Hepatocyte (in vitro differentiated cells): ENCODE measurements around the gene HS2ST1. TPM values are rescaled to one million over a fixed set of nuclear protein-coding genes. Genes with fewer than 3 reads are reported as not detected.

Source experiments
- DNase-seq: peaks from one replicate; pipeline ENCODE4 v3.0.0-alpha.2; 2016; ENCODE audit warnings: low spot score
- H2AFZ ChIP-seq: fragments of 200-600 bp; sonication (generic); 2 replicates; pipeline ENCODE4 v1.6.0; 2016; ENCODE audit warnings: antibody characterized with exemption, mild to moderate bottlenecking
- H3K27ac ChIP-seq: fragments of 200-600 bp; sonication (generic); 2 replicates; pipeline ENCODE4 v1.5.1; 2016; ENCODE audit warnings: mild to moderate bottlenecking
- H3K27me3 ChIP-seq: fragments of 200-600 bp; sonication (generic); 2 replicates; pipeline ENCODE4 v1.6.1; 2016
- H3K36me3 ChIP-seq: fragments of 200-600 bp; sonication (generic); replicated peaks from 2 replicates; pipeline ENCODE4 v1.5.1; 2016; ENCODE audit warnings: low read depth; ENCODE audit not compliant: insufficient read depth
- H3K4me1 ChIP-seq: fragments of 200-600 bp; sonication (generic); 2 replicates; pipeline ENCODE4 v1.5.1; 2016; ENCODE audit warnings: mild to moderate bottlenecking, moderate library complexity; ENCODE audit not compliant: insufficient read depth
- H3K4me2 ChIP-seq: fragments of 200-600 bp; sonication (generic); 2 replicates; pipeline ENCODE4 v1.6.0; 2016
- H3K4me3 ChIP-seq: fragments of 200-600 bp; sonication (generic); 2 replicates; pipeline ENCODE4 v1.5.1; 2016; ENCODE audit warnings: mild to moderate bottlenecking
- H3K79me2 ChIP-seq: fragments of 200-600 bp; sonication (generic); 2 replicates; pipeline ENCODE4 v1.6.0; 2017; ENCODE audit warnings: mild to moderate bottlenecking
- H3K9me2 ChIP-seq: fragments of 200-600 bp; sonication (generic); replicated peaks from 2 replicates; pipeline ENCODE4 v1.6.0; 2017; ENCODE audit warnings: mild to moderate bottlenecking; ENCODE audit not compliant: insufficient read depth
- H3K9me3 ChIP-seq: fragments of 200-600 bp; sonication (generic); 2 replicates; pipeline ENCODE4 v1.5.1; 2016; ENCODE audit warnings: low read depth, mild to moderate bottlenecking
- H4K20me1 ChIP-seq: fragments of 200-600 bp; sonication (generic); 2 replicates; pipeline ENCODE4 v1.6.0; 2016; ENCODE audit warnings: mild to moderate bottlenecking; ENCODE audit not compliant: insufficient read depth, poor library complexity, severe bottlenecking
- EZH2 ChIP-seq: fragments of 200-600 bp; sonication (generic); IDR thresholded peaks from 2 replicates; pipeline ENCODE4 v1.6.1; 2016; ENCODE audit warnings: antibody characterized with exemption, mild to moderate bottlenecking, borderline replicate concordance
- EZH2phosphoT487 ChIP-seq: fragments of 200-600 bp; sonication (generic); IDR thresholded peaks from one replicate; pipeline ENCODE4 v1.6.1; 2018; ENCODE audit warnings: antibody characterized with exemption, mild to moderate bottlenecking, low read depth, moderate library complexity; ENCODE audit not compliant: unreplicated experiment, severe bottlenecking
- WGBS: methylation state at CpG from one replicate; pipeline ENCODE4 v1.1.6; 2016; ENCODE audit warnings: low lambda C conversion rate; ENCODE audit errors: missing lambda C conversion rate; 5-methylcytosine and 5-hydroxymethylcytosine counted together
- polyA plus RNA-seq: library from polyadenylated mRNA; unstranded; fragments of >200 nt; fragmentation: Nextera tagmentation; extraction: Ambion mirVana; gene quantifications from 2 replicates; pipeline ENCODE4 v1.2.1, GENCODE V29; 2016
- total RNA-seq: library from RNA; depleted of rRNA; stranded (reverse); fragments of >200 nt; gene quantifications from 2 replicates; pipeline ENCODE4 v1.2.3, GENCODE V29; 2014
- TF ChIP-seq, protein P1 (sequence below): fragments of 200-600 bp; sonication (generic); IDR thresholded peaks from 2 replicates; pipeline ENCODE4 v1.5.1; 2016; ENCODE audit warnings: antibody characterized with exemption, mild to moderate bottlenecking; ENCODE audit not compliant: poor library complexity

The HS2ST1 gene
- total and polyA plus RNA-seq, 2 experiments from 2014 or later, result 19.1 to 42.3 TPM

DNA sequence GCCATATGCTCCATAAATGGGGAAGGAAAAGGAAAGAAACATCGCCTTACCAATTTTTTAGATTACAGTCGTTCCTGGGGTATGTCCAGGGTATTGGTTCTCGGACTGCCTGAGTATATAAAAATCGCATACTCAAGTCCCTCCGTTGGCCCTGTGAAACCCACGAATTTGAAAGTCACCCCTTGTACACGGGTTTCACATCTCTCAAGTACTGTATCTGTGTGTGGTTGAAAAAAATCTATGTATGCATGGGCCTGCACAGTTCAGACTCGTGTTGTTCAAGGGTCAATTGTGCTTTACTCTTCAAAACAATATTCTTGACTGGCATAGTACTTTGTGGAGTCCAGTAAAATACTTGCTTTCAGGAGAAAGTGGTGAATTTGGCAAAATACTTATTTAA is 171.7 kb downstream of the HS2ST1 start:
- no peak for TF ChIP-seq EZH2
- TF ChIP-seq EZH2phosphoT487, result no peak
- TF ChIP-seq, protein P1, sequence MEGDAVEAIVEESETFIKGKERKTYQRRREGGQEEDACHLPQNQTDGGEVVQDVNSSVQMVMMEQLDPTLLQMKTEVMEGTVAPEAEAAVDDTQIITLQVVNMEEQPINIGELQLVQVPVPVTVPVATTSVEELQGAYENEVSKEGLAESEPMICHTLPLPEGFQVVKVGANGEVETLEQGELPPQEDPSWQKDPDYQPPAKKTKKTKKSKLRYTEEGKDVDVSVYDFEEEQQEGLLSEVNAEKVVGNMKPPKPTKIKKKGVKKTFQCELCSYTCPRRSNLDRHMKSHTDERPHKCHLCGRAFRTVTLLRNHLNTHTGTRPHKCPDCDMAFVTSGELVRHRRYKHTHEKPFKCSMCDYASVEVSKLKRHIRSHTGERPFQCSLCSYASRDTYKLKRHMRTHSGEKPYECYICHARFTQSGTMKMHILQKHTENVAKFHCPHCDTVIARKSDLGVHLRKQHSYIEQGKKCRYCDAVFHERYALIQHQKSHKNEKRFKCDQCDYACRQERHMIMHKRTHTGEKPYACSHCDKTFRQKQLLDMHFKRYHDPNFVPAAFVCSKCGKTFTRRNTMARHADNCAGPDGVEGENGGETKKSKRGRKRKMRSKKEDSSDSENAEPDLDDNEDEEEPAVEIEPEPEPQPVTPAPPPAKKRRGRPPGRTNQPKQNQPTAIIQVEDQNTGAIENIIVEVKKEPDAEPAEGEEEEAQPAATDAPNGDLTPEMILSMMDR, result no peak
- Histone ChIP-seq H3K9me2 (no peaks in the 10 kb centered on the region), H3K27me3 (no peaks in the 10 kb centered on the region)

DNA sequence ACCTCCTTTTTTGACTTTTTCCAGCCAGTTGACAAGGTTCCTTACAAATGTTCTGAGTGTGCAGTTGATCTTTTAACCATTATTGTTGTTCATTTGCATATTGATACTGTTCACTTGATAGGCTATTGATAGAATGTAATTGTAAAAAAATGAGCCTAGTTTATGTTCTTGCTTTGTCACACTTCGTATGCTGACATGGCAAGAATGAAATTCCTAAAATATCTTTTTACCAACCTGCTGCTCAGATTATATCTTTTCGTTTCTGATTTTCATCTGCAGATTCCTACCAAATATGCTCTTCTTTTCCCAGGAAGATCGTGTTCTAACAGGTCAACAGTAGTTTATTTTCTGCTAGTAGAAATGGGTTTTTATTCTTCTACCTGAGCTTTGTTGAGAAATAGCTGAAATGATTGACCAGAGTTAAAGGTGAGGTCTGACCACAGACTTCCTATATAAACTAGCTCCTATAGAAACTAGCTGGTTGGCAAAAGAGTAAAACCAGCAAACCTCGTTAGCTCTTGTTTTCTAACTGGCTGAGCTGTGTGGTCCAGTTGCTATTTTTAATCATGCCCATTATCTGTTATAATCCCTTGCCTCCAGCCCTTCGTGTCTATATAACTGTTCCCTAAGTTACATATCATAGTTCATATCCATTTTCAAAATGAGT is 174.8 kb downstream of the HS2ST1 start:
- Histone ChIP-seq H3K4me3 (no peak overlapping the region), H3K4me1 (no peaks in the 10 kb centered on the region), H4K20me1 (no peaks in the 10 kb centered on the region), H3K79me2 (no peaks in the 10 kb centered on the region), H3K27me3 (no peaks in the 10 kb centered on the region), H3K36me3 (no peaks in the 10 kb centered on the region), H3K9me2 (no peaks in the 10 kb centered on the region), H3K27ac (no peak overlapping the region), H3K4me2 (no peak overlapping the region), H2AFZ (no peak overlapping the region), H3K9me3 (no peaks in the 10 kb centered on the region)
- TF ChIP-seq EZH2phosphoT487 (no peak), EZH2 (no peak)
- TF ChIP-seq, protein P1, result no peak
- DNase-seq, result no peak
- 59% methylated on average over 5 of the region's 5 CpGs for WGBS

More for the DNA sequence above, 171.7 kb downstream of the HS2ST1 start:
- Histone ChIP-seq H3K27ac (no peak overlapping the region), H2AFZ (no peak overlapping the region), H4K20me1 (no peaks in the 10 kb centered on the region), H3K79me2 (no peaks in the 10 kb centered on the region), H3K4me1 (no peaks in the 10 kb centered on the region), H3K36me3 (no peaks in the 10 kb centered on the region), H3K4me2 (no peak overlapping the region), H3K4me3 (no peak overlapping the region), H3K9me3 (no peaks in the 10 kb centered on the region)
- DNase-seq, result no peak
- WGBS, result 92% methylated on average over 8 of the region's 8 CpGs

DNA sequence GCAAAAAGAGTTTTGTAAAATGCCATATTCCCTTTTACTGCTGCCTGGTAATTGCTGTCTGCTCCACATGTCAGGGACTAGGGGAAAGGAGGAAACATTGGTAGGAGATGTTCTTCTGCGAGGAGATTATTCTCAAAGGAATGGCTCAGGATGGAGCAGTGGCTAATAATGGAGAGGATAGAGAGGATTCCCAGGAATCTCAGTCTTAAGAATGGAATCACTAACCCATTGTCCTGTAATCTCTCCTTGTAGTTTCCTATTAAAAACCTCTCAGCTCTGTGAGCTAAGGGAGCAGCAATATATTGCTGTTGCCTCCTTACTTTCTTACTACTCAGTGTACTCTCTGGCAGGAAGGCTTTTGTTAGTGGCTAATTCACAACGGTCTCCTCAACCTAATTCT is 175.4 kb downstream of the HS2ST1 start:
- TF ChIP-seq, protein P1, result no peak
- TF ChIP-seq EZH2 (no peak), EZH2phosphoT487 (no peak)
- Histone ChIP-seq H3K4me2 (no peak overlapping the region), H3K36me3 (no peaks in the 10 kb centered on the region), H3K9me3 (no peaks in the 10 kb centered on the region), H3K79me2 (no peaks in the 10 kb centered on the region), H2AFZ (no peak overlapping the region), H4K20me1 (no peaks in the 10 kb centered on the region), H3K9me2 (no peaks in the 10 kb centered on the region), H3K4me3 (no peak overlapping the region), H3K27me3 (no peaks in the 10 kb centered on the region), H3K4me1 (no peaks in the 10 kb centered on the region), H3K27ac (no peak overlapping the region)
- 71% methylated on average over 2 of the region's 2 CpGs for WGBS
- DNase-seq, result no peak
